C4-2B (cell line): ENCODE results near the gene ZDHHC24.

Source experiments
- ZFX ChIP-seq: fragments of 450-650 bp; IDR thresholded peaks from 2 replicates; pipeline ENCODE4 v1.6.1; 2017
- TF ChIP-seq, protein P1 (sequence below): fragments of 450-650 bp; conservative IDR thresholded peaks from 2 replicates; pipeline ENCODE4 v1.5.1; 2017; ENCODE audit warnings: mild to moderate bottlenecking

DNA sequence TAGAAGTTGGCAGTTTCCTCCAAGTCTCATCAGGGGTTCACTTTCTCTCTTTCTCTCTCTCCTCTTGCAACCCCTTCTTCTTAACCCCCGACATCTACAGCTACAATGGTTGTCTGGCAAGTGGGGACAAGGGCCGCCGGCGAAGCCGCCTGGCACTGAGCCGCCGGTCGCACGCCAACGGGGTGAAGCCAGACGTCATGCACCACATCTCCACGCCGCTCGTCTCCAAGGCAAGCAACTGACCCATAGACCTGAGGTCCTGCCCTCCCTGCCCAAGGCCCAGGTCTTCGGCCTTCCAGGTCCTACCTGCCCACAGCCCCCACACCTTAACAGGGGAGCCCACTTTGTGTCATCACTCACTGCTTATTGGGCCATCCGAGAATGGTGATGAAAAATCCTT, 74.7 kb downstream of the ZDHHC24 start:
- TF ChIP-seq, protein P1, sequence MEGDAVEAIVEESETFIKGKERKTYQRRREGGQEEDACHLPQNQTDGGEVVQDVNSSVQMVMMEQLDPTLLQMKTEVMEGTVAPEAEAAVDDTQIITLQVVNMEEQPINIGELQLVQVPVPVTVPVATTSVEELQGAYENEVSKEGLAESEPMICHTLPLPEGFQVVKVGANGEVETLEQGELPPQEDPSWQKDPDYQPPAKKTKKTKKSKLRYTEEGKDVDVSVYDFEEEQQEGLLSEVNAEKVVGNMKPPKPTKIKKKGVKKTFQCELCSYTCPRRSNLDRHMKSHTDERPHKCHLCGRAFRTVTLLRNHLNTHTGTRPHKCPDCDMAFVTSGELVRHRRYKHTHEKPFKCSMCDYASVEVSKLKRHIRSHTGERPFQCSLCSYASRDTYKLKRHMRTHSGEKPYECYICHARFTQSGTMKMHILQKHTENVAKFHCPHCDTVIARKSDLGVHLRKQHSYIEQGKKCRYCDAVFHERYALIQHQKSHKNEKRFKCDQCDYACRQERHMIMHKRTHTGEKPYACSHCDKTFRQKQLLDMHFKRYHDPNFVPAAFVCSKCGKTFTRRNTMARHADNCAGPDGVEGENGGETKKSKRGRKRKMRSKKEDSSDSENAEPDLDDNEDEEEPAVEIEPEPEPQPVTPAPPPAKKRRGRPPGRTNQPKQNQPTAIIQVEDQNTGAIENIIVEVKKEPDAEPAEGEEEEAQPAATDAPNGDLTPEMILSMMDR: no peak
- TF ChIP-seq ZFX: no peak
